HEK293 (cell line): ENCODE measurements around the gene DNAJC4.

Source experiments
- CTCF ChIA-PET: fragments of 350-600 bp; formaldehyde crosslinking; extraction: SDS; loops from one replicate; lab custom pipeline; 2021; ENCODE audit warnings: antibody characterized with exemption; lab: Yijun Ruan, JAX
- POLR2A ChIA-PET: fragments of 300-600 bp; formaldehyde crosslinking; extraction: SDS; loops from one replicate; lab custom pipeline; 2020; ENCODE audit warnings: antibody characterized with exemption, inconsistent platforms; lab: Yijun Ruan, JAX
- H3K27ac ChIP-seq: fragments of 200-500 bp; sonication (Bioruptor generic); 2 replicates; pipeline ENCODE4 v1.5.1; 2014; ENCODE audit warnings: low read depth, low read length, control low read depth, inconsistent platforms; ENCODE audit errors: extremely low read depth
- H3K36me3 ChIP-seq, 2 experiments: fragments of 200-500 bp in 1 of 2; sonication (Bioruptor generic) in 1 of 2; 1 replicate in 1 of 2; 2 replicates in 1 of 2; pipeline ENCODE4 v1.5.1; 2014 to 2017; ENCODE audit warnings: inconsistent platforms in 2 of 2, low read length in 2 of 2; ENCODE audit not compliant: control insufficient read depth in 2 of 2, insufficient read depth in 1 of 2
- H3K4me1 ChIP-seq: fragments of 200-500 bp; sonication (Bioruptor generic); 2 replicates; pipeline ENCODE4 v1.5.1; 2014; ENCODE audit warnings: mild to moderate bottlenecking, low read length, inconsistent platforms; ENCODE audit not compliant: control insufficient read depth, insufficient read depth
- H3K4me3 ChIP-seq: 2 replicates; pipeline ENCODE4 v1.5.1; 2011; ENCODE audit warnings: low read depth, mild to moderate bottlenecking, control low read depth, low read length, moderate library complexity
- H3K9me3 ChIP-seq: fragments of 200-500 bp; sonication (Bioruptor generic); 2 replicates; pipeline ENCODE4 v1.5.1; 2014; ENCODE audit warnings: low read depth, low read length, inconsistent platforms; ENCODE audit not compliant: control insufficient read depth, insufficient read depth
- BCL6B ChIP-seq: fragments of 450-650 bp; formaldehyde crosslinking; IDR thresholded peaks from 2 replicates; pipeline ENCODE4 v1.5.1; 2017; ENCODE audit warnings: missing biosample characterization, missing genetic modification characterization
- HIC1 ChIP-seq: fragments of 450-650 bp; formaldehyde crosslinking; IDR thresholded peaks from 2 replicates; pipeline ENCODE4 v1.5.1; 2016; ENCODE audit warnings: missing biosample characterization, missing genetic modification characterization
- HOXC10 ChIP-seq: sonication (generic); formaldehyde crosslinking; IDR thresholded peaks from 2 replicates; pipeline ENCODE4 v1.8.1; 2023; ENCODE audit warnings: mild to moderate bottlenecking, missing genetic modification reagents
- PATZ1 ChIP-seq: fragments of 450-650 bp; formaldehyde crosslinking; IDR thresholded peaks from 2 replicates; pipeline ENCODE4 v1.5.1; 2016; ENCODE audit warnings: missing biosample characterization, missing genetic modification characterization
- PRDM2 ChIP-seq: fragments of 450-650 bp; formaldehyde crosslinking; IDR thresholded peaks from 2 replicates; pipeline ENCODE4 v1.5.1; 2016; ENCODE audit warnings: missing biosample characterization, missing genetic modification characterization, borderline replicate concordance
- PRDM6 ChIP-seq: fragments of 450-650 bp; formaldehyde crosslinking; IDR thresholded peaks from 2 replicates; pipeline ENCODE4 v1.5.1; 2017; ENCODE audit warnings: missing biosample characterization, missing genetic modification characterization
- YY2 ChIP-seq: fragments of 450-650 bp; formaldehyde crosslinking; IDR thresholded peaks from 2 replicates; pipeline ENCODE4 v1.5.1; 2016; ENCODE audit warnings: missing biosample characterization, missing genetic modification characterization
- ZBTB7A ChIP-seq: fragments of 450-650 bp; formaldehyde crosslinking; IDR thresholded peaks from 2 replicates; pipeline ENCODE4 v1.5.1; 2016; ENCODE audit warnings: low read depth, missing biosample characterization, missing genetic modification characterization
- ZFP37 ChIP-seq: fragments of 450-650 bp; formaldehyde crosslinking; IDR thresholded peaks from 2 replicates; pipeline ENCODE4 v1.5.1; 2016; ENCODE audit warnings: missing biosample characterization, missing genetic modification characterization
- ZNF140 ChIP-seq: fragments of 450-650 bp; formaldehyde crosslinking; IDR thresholded peaks from 2 replicates; pipeline ENCODE4 v1.5.1; 2016; ENCODE audit warnings: missing biosample characterization, missing genetic modification characterization
- ZNF18 ChIP-seq: fragments of 450-650 bp; formaldehyde crosslinking; IDR thresholded peaks from 2 replicates; pipeline ENCODE4 v1.5.1; 2016; ENCODE audit warnings: missing biosample characterization, missing genetic modification characterization
- ZNF585B ChIP-seq: fragments of 450-650 bp; formaldehyde crosslinking; IDR thresholded peaks from 2 replicates; pipeline ENCODE4 v1.5.1; 2016; ENCODE audit warnings: missing biosample characterization, missing genetic modification characterization
- ZNF658 ChIP-seq: fragments of 450-650 bp; formaldehyde crosslinking; IDR thresholded peaks from 2 replicates; pipeline ENCODE4; 2016; ENCODE audit warnings: missing biosample characterization, missing genetic modification characterization

Gene DNAJC4

GRCh38 chr11:64219354-64219684, 11.0 kb upstream of the DNAJC4 start:
- no peaks in the 10 kb centered on the region for H3K9me3 ChIP-seq
- H3K36me3 ChIP-seq = peaks cover 0 to 22% of the 10 kb centered on the region in 2 experiments; a peak in 1 of 3 replicates
- no peak for TF ChIP-seq ZNF18 (tag by site-specific recombination)
- H3K4me3 ChIP-seq = no peak overlapping the region
- no peak overlapping the region for H3K27ac ChIP-seq
- POLR2A ChIA-PET = interaction anchor here (1.1 kb wide), 1 partner anchor 10 kb away, joined by 3 read pairs; no protein-coding TSS in a partner anchor
- no peaks in the 10 kb centered on the region for H3K4me1 ChIP-seq
- CTCF ChIA-PET = interaction anchor here (0.7 to 5.2 kb wide), 3 partner anchors 14 to 84 kb away, joined by 3 to 37 read pairs (median 4); partner anchors contain the start of gene FERMT3

GRCh38 chr11:64219755-64220154, 10.6 kb upstream of the DNAJC4 start:
- Histone ChIP-seq H3K27ac (no peak overlapping the region), H3K9me3 (no peaks in the 10 kb centered on the region), H3K36me3 (peaks cover 0 to 26% of the 10 kb centered on the region in 2 experiments; a peak in 1 of 3 replicates), H3K4me3 (no peak overlapping the region), H3K4me1 (no peaks in the 10 kb centered on the region)
- no peak for TF ChIP-seq HOXC10 (CRISPR knock-in tag)
- no peak for TF ChIP-seq ZNF658 (tag by site-specific recombination)
- TF ChIP-seq HIC1 (tag by site-specific recombination) = no peak
- ChIA-PET CTCF (no interaction called here), POLR2A (interaction anchor here (1.1 kb wide), 1 partner anchor 10 kb away, joined by 3 read pairs; no protein-coding TSS in a partner anchor)

- peaks cover 0 to 26% of the 10 kb centered on the region in 2 experiments; a peak in 1 of 3 replicates for H3K36me3 ChIP-seq
- ChIA-PET CTCF (no interaction called here), POLR2A (interaction anchor here (1.1 kb wide), 1 partner anchor 10 kb away, joined by 3 read pairs; no protein-coding TSS in a partner anchor)
- no peaks in the 10 kb centered on the region for H3K9me3 ChIP-seq
- H3K27ac ChIP-seq = no peak overlapping the region
- no peak overlapping the region for H3K4me3 ChIP-seq
- no peaks in the 10 kb centered on the region; the same call in 1 of the 2 replicates for H3K4me1 ChIP-seq
- TF ChIP-seq PRDM6 (tag by site-specific recombination) (no peak), PATZ1 (tag by site-specific recombination) (no peak), ZNF585B (tag by site-specific recombination) (no peak), ZBTB7A (tag by site-specific recombination) (no peak), PRDM2 (no peak), BCL6B (no peak), ZFP37 (tag by site-specific recombination) (no peak), ZNF140 (tag by site-specific recombination) (no peak), ZNF18 (tag by site-specific recombination) (no peak), YY2 (tag by site-specific recombination) (no peak)
These were observed 10.1 kb upstream of the DNAJC4 start for GRCh38 chr11:64220271-64220670.
